ENCODE measurements around the gene AUNIP. TPM values are rescaled to one million over a fixed set of nuclear protein-coding genes. Genes with fewer than 3 reads are reported as not detected.

Gene AUNIP
- total and polyA plus RNA-seq, 2 donors (not counting 3 experiments of a cell fraction or from before 2014, with no cell fraction given) = 1.8 to 4.5 TPM

DNA sequence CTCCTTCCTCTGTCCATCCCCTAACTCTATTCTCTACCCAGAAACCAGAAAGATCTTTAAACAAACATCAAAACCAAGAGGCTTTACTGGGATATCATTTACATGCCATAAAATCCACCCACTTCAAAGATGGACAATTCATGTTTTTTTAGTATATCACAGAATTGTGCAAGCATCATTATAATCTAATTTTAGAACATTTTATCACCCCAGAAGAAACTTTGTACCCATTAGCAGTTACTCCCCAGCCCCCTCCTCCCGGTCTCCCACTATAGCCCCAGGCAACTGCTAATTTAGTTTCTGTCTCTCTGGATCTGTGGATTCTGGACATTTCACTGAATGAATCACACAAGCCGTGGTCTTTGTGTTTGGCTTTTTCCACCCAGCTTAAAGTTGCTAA is 64.0 kb downstream of the AUNIP start:
- TF ChIP-seq MYC (IDR thresholded peaks at IDR 0.05; ENCODE audit: low read depth, low read length) (no peak), POLR2A (IDR thresholded peaks at IDR 0.05; ENCODE audit: low read depth, low read length) (no peak), EZH2 (IDR thresholded peaks at IDR 0.05; ENCODE audit: borderline replicate concordance, low read depth, low read length, severe bottlenecking) (no peak), JUN (IDR thresholded peaks at IDR 0.05; ENCODE audit: borderline replicate concordance, insufficient read depth, insufficient read length, low read depth) (no peak), FOS (IDR thresholded peaks at IDR 0.05; ENCODE audit: borderline replicate concordance, insufficient read depth, low read length) (no peak), POLR2AphosphoS5 (IDR thresholded peaks at IDR 0.05; ENCODE audit: insufficient read depth, low read depth, low read length) (no peak), CTCF (IDR thresholded peaks at IDR 0.05; ENCODE audit: extremely low read depth in 1 of 2, insufficient read depth in 1 of 2, low read depth in 1 of 2, low read length in 2 of 2) (no peak), GATA2 (IDR thresholded peaks at IDR 0.05; ENCODE audit: insufficient read depth, insufficient read length, low read depth, low read length) (no peak)
- TF ChIP-seq, protein P1, sequence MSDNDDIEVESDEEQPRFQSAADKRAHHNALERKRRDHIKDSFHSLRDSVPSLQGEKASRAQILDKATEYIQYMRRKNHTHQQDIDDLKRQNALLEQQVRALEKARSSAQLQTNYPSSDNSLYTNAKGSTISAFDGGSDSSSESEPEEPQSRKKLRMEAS (IDR thresholded peaks at IDR 0.05; ENCODE audit: insufficient read depth, insufficient read length) = no peak
- H3K9me1 ChIP-seq (replicated peaks; ENCODE audit: control insufficient read depth, extremely low read depth, insufficient read depth, low read length) = no peaks in the 10 kb centered on the region
- no peak overlapping the region for H3K4me3 ChIP-seq (replicated peaks in 1 of 3; ENCODE audit: insufficient read depth in 1 of 3, low read depth in 1 of 3, low read length in 3 of 3)
- ChIA-PET POLR2A (no interaction called here), CTCF (interaction anchor here (1.0 to 7.4 kb wide), 2 partner anchors 186 to 291 kb away, joined by 3 to 80 read pairs; no protein-coding TSS in a partner anchor)
- no peaks in the 10 kb centered on the region for H3K36me3 ChIP-seq (ENCODE audit: control insufficient read depth in 2 of 2, extremely low read depth in 1 of 2, insufficient read depth in 2 of 2, low read length in 2 of 2)
- no peak overlapping the region for H3K9ac ChIP-seq (replicated peaks; ENCODE audit: extremely low read depth, insufficient read depth, low read length)
- H3K27ac ChIP-seq (ENCODE audit: insufficient read depth, low read depth, low read length) = no peak overlapping the region
- H3K4me2 ChIP-seq (ENCODE audit: insufficient read depth, low read length) = no peak overlapping the region
- BruUV-seq (replicated peaks) = no TSS peak
- no peak for DNase-seq (ENCODE audit: low read depth, low spot score)
- intact Hi-C loops (cut with micrococcal nuclease) (loop anchor here (5.0 kb wide), 1 partner anchor 253 kb away; the partner anchor contains the start of gene LDLRAP1), dilution Hi-C loops (cut with MboI; ENCODE audit: extremely low pct_ligation_motif_present, low sequenced_read_pairs) (no loop called here)
- H3K79me2 ChIP-seq (ENCODE audit: control insufficient read depth, insufficient read depth, low read length) = no peaks in the 10 kb centered on the region
- H3K4me1 ChIP-seq (ENCODE audit: control insufficient read depth, extremely low read depth, insufficient read depth, low read length) = peaks cover 5% of the 10 kb centered on the region
- no peaks in the 10 kb centered on the region for H3K9me3 ChIP-seq (replicated peaks; ENCODE audit: control insufficient read depth, insufficient read depth, low read length)
- no peak for FAIRE-seq
- H4K20me1 ChIP-seq (replicated peaks; ENCODE audit: control insufficient read depth, extremely low read depth, insufficient read depth, low read length) = no peaks in the 10 kb centered on the region
- peaks cover 0 to 1% of the 10 kb centered on the region in 2 experiments for H3K27me3 ChIP-seq (ENCODE audit: control insufficient read depth in 2 of 2, insufficient read depth in 2 of 2, low read length in 2 of 2)
- H2AFZ ChIP-seq (ENCODE audit: low read depth, low read length) = no peak overlapping the region
